Measurements from ENCODE around the gene RSPH1.

Gene RSPH1

DNA sequence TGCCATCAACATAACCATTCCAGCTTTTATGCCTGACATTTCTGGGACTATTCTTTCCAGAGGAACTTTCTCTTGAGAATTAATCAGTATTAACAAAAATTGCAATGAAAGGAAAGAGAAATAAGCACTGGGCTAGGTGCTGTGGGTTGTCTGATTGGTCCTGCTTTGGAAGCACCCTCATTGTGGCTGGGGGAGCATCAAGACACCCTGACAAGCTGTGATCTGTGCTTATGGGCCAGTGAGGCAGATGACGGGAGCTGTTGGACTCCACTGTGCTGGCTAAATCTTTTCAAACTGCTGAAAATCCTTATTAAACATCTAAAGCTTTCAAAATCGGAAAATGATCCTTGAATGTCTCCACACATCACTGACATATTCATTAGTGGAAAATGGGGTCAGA, 72.3 kb downstream of the RSPH1 start:
- no peak for DNase-seq
- no peak overlapping the region for H3K27ac ChIP-seq (ENCODE audit: low read depth, low read length)
- H4K8ac ChIP-seq (ENCODE audit: low read depth, low read length), result no peak overlapping the region
- H3K18ac ChIP-seq (ENCODE audit: low read length), result no peak overlapping the region
- H3K9ac ChIP-seq (ENCODE audit: low read length), result no peak overlapping the region
- no peak overlapping the region for H3K4ac ChIP-seq (ENCODE audit: low read depth, low read length)
- H3K23ac ChIP-seq (ENCODE audit: low read length), result no peak overlapping the region
- no peaks in the 10 kb centered on the region for H3K79me2 ChIP-seq (ENCODE audit: control insufficient read depth, insufficient read depth, low read length, poor library complexity)
- H2BK120ac ChIP-seq (ENCODE audit: insufficient read depth, low read length, poor library complexity), result no peak overlapping the region
- H2BK5ac ChIP-seq (ENCODE audit: low read depth, low read length, poor library complexity), result no peak overlapping the region
- no CpG with 5 or more reads among the region's 2 CpGs for WGBS (ENCODE audit: extremely low coverage, insufficient coverage, insufficient read length)
- H3K14ac ChIP-seq (ENCODE audit: low read length), result no peak overlapping the region
- peaks cover 5% of the 10 kb centered on the region for H3K9me3 ChIP-seq (ENCODE audit: insufficient read depth, low read depth, low read length)
- H3K36me3 ChIP-seq (ENCODE audit: control insufficient read depth in 1 of 2, insufficient read depth in 2 of 2, low read length in 2 of 2), result no peaks in the 10 kb centered on the region
- no peak overlapping the region for H4K12ac ChIP-seq (ENCODE audit: low read depth, low read length)
- no peaks in the 10 kb centered on the region for H3K27me3 ChIP-seq (ENCODE audit: insufficient read depth, low read length)
- H4K91ac ChIP-seq (ENCODE audit: low read depth, low read length), result no peak overlapping the region
- H3K4me2 ChIP-seq (ENCODE audit: low read length), result no peak overlapping the region
- H2AFZ ChIP-seq (ENCODE audit: insufficient read depth, low read length, poor library complexity), result no peak overlapping the region
- H2BK12ac ChIP-seq (ENCODE audit: low read length), result no peak overlapping the region
- H3K4me3 ChIP-seq (ENCODE audit: low read depth, low read length), result no peak overlapping the region
- H2AK5ac ChIP-seq (ENCODE audit: low read length), result no peak overlapping the region
- no peaks in the 10 kb centered on the region for H3K79me1 ChIP-seq (ENCODE audit: low read length)
- H3K4me1 ChIP-seq (ENCODE audit: control insufficient read depth in 1 of 2, insufficient read depth in 2 of 2, low read length in 2 of 2), result no peaks in the 10 kb centered on the region

DNA sequence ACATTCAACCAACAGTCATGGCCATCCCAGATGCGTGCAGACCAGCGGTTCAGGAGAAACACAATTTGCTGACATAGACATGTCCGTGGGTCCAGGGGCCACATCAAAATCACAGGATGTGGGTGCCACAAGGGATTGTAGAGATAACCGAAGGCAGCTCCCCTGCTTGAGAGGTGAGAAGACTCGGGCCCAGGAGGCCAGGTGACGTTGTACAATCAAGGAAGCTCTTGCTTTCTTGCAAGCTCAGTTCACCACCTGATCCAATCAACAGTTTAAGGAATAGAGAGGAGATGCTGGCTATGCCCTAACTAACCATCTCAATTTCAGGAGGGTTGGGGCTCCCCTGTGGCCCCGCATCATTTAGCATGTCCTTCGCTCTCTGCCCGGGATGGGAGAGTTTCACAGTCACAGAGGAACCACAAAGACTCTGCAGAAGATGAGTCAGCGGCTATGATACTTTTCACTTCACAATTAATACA, 72.8 kb downstream of the RSPH1 start:
- Histone ChIP-seq H3K79me2 (ENCODE audit: control insufficient read depth, insufficient read depth, low read length, poor library complexity) (no peaks in the 10 kb centered on the region), H3K4me1 (ENCODE audit: control insufficient read depth in 1 of 2, insufficient read depth in 2 of 2, low read length in 2 of 2) (no peaks in the 10 kb centered on the region), H2BK120ac (ENCODE audit: insufficient read depth, low read length, poor library complexity) (no peak overlapping the region), H2AK5ac (ENCODE audit: low read length) (no peak overlapping the region), H3K9ac (ENCODE audit: low read length) (no peak overlapping the region), H3K14ac (ENCODE audit: low read length) (no peak overlapping the region), H3K4me2 (ENCODE audit: low read length) (no peak overlapping the region), H2AFZ (ENCODE audit: insufficient read depth, low read length, poor library complexity) (no peak overlapping the region), H3K27ac (ENCODE audit: low read depth, low read length) (no peak overlapping the region), H3K18ac (ENCODE audit: low read length) (no peak overlapping the region), H3K79me1 (ENCODE audit: low read length) (no peaks in the 10 kb centered on the region), H4K91ac (ENCODE audit: low read depth, low read length) (no peak overlapping the region), H3K9me3 (ENCODE audit: insufficient read depth, low read depth, low read length) (peaks cover 5% of the 10 kb centered on the region), H3K23ac (ENCODE audit: low read length) (no peak overlapping the region), H3K4ac (ENCODE audit: low read depth, low read length) (no peak overlapping the region), H2BK12ac (ENCODE audit: low read length) (no peak overlapping the region), H2BK5ac (ENCODE audit: low read depth, low read length, poor library complexity) (no peak overlapping the region), H3K27me3 (ENCODE audit: insufficient read depth, low read length) (no peaks in the 10 kb centered on the region), H4K12ac (ENCODE audit: low read depth, low read length) (no peak overlapping the region), H3K36me3 (ENCODE audit: control insufficient read depth in 1 of 2, insufficient read depth in 2 of 2, low read length in 2 of 2) (no peaks in the 10 kb centered on the region), H3K4me3 (ENCODE audit: low read depth, low read length) (no peak overlapping the region), H4K8ac (ENCODE audit: low read depth, low read length) (no peak overlapping the region)
- no CpG with 5 or more reads among the region's 10 CpGs for WGBS (ENCODE audit: extremely low coverage, insufficient coverage, insufficient read length)
- no peak for DNase-seq

All from trophoblast cell (in vitro differentiated cells and primary cell).